Kidney (tissue), 14 donors: ENCODE data around the gene TEX29. TPM values are rescaled to one million over a fixed set of nuclear protein-coding genes. Genes with fewer than 3 reads are reported as not detected.

Experiments
- DNase-seq, 5 donors: peaks; one replicate each; pipeline ENCODE4 v3.0.0-alpha.2; 2013 to 2020
- FAIRE-seq: peaks from 2 replicates; lab custom pipeline; 2012; peaks lifted over from hg19 to GRCh38; lab: Jason Lieb, UNC
- H3K27ac ChIP-seq, 2 donors: one replicate each; pipeline ENCODE4 v1.7.0; 2013; ENCODE audit warnings: low read depth in 2 of 2, low read length in 2 of 2, inconsistent platforms in 1 of 2
- H3K27me3 ChIP-seq: one replicate; pipeline ENCODE4 v1.7.1; 2013; ENCODE audit warnings: low read length, inconsistent platforms; ENCODE audit not compliant: control insufficient read depth, insufficient read depth
- H3K36me3 ChIP-seq, 3 donors: one replicate each; pipeline versions ENCODE4 v1.7.0 to v1.7.1; 2013; ENCODE audit warnings: low read length in 3 of 3, control low read depth in 1 of 3, inconsistent platforms in 1 of 3; ENCODE audit not compliant: insufficient read depth in 3 of 3, control insufficient read depth in 2 of 3
- H3K4me1 ChIP-seq, 3 donors: one replicate each; pipeline versions ENCODE4 v1.7.0 to v1.7.1; 2013; ENCODE audit warnings: low read length in 3 of 3, inconsistent platforms in 1 of 3, low read depth in 1 of 3; ENCODE audit not compliant: control insufficient read depth in 2 of 3, insufficient read depth in 2 of 3
- H3K4me3 ChIP-seq, 3 donors: one replicate each; pipeline versions ENCODE4 v1.7.0 to v1.8.1; 2013; ENCODE audit warnings: low read length in 3 of 3, control low read depth in 1 of 3, inconsistent platforms in 1 of 3
- H3K9ac ChIP-seq, 3 donors: one replicate each; pipeline versions ENCODE4 v1.7.0 to v1.7.1; 2013; ENCODE audit warnings: low read length in 3 of 3, control low read depth in 1 of 3, inconsistent platforms in 1 of 3
- H3K9me3 ChIP-seq, 3 donors: one replicate each; pipeline versions ENCODE4 v1.7.0 to v1.7.1; 2013; ENCODE audit warnings: low read length in 3 of 3, control low read depth in 1 of 3, inconsistent platforms in 1 of 3; ENCODE audit not compliant: control insufficient read depth in 2 of 3, insufficient read depth in 1 of 3
- CTCF ChIP-seq: IDR thresholded peaks from 3 replicates; pipeline ENCODE4 v1.5.1; 2012; ENCODE audit warnings: mild to moderate bottlenecking, moderate library complexity, borderline replicate concordance; ENCODE audit not compliant: insufficient read depth; ENCODE audit errors: extremely low read depth
- intact Hi-C: fragments of 100-400 bp; cut with DNase I; formaldehyde crosslinking; loops from one replicate; pipeline ENCODE4 v1.11.1; 2022
- polyA plus RNA-seq: library from polyadenylated mRNA; stranded (reverse); fragments of 350-450 nt; fragmentation: Illumina TruSeq; extraction: RNeasy Lipid Tissue Mini Kit (QIAGEN cat#74804); gene quantifications from one replicate; pipeline ENCODE4 v1.2.3, GENCODE V29; 2014; ENCODE audit warnings: low read depth, low replicate concordance; ENCODE audit not compliant: insufficient read depth
- total RNA-seq: library from RNA; stranded (reverse); fragmentation: NEBNext Ultra II Directional; extraction: Animal tissue kit (Norgen Biotek cat#: 25700); gene quantifications from one replicate; pipeline ENCODE4 v1.2.1, GENCODE V29; 2021
- donor health status: control.
- donor health status: control.
- donor health status: control.
- donor health status: control.
- donor health status: control.
- donor health status: DM: yes; HTN: yes; CAD: no.
- donor health status: Normal renal cell carcinoma (clear cell type).

The TEX29 gene
- total and polyA plus RNA-seq, 2 donors from 2014 or later, result not detected

DNA sequence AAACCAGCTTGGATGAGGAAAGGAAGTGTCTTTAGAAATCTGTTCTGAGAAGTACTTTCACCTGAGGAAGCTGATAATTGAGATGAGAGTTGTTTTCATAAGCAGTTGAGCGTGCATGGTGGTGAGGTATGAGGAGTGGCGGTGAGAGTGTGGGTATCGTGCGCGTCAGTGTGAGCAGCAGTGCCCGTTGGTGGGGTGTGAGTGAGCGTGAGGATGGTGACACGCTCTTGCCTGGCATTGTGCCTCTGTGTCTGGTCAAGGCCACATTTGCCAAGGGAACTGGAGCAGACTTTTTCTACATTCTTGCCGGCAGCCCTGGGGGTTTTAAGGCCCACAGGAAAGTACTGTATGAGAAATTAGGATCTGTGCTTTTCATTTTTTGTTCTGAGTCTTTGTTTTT, 36.5 kb upstream of the TEX29 start:
- peaks cover 0 to 4% (median 0%) of the 10 kb centered on the region in 3 donors for H3K4me1 ChIP-seq
- H3K27ac ChIP-seq, result no peak overlapping the region

DNA sequence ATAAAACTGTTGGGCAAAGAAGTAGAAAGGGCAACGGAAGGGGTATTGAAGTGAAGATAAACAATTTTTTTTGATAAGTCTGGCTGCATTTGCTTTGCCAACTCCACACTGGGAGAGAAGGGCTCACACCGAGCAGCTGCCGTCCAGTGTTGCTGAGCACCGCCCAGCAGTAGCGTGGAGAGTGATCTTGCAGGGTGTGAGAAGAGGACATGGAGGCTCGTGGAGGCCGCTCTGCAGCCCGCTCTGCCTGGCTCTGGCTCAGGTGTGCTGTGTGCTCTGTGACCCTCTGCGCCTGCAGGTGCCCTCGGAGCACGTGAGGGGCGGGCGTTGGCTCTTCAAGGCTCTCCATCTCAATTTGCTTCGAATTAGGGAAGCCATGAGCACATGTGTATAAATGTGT, 35.9 kb upstream of the TEX29 start:
- intact Hi-C loops, result no loop called here
- Histone ChIP-seq H3K36me3 (peaks cover 5 to 57% (median 49%) of the 10 kb centered on the region in 3 donors), H3K9me3 (no peaks in the 10 kb centered on the region), H3K9ac (no peak overlapping the region), H3K4me3 (no peak overlapping the region), H3K4me1 (peaks cover 0 to 4% (median 0%) of the 10 kb centered on the region in 3 donors), H3K27ac (no peak overlapping the region), H3K27me3 (no peaks in the 10 kb centered on the region)
- TF ChIP-seq CTCF, result no peak
- DNase-seq (no peak), FAIRE-seq (no peak)

More for the DNA sequence above, 36.5 kb upstream of the TEX29 start:
- Histone ChIP-seq H3K27me3 (no peaks in the 10 kb centered on the region), H3K4me3 (no peak overlapping the region), H3K36me3 (peaks cover 5 to 62% (median 49%) of the 10 kb centered on the region in 3 donors), H3K9ac (no peak overlapping the region), H3K9me3 (no peaks in the 10 kb centered on the region)
- intact Hi-C loops, result no loop called here
- DNase-seq (no peak), FAIRE-seq (no peak)
- TF ChIP-seq CTCF, result no peak

GRCh38 chr13:111286162-111286561, 34.3 kb upstream of the TEX29 start:
- no peak overlapping the region for H3K27ac ChIP-seq
- no peak for TF ChIP-seq CTCF
- H3K4me1 ChIP-seq, result peaks cover 0 to 4% (median 0%) of the 10 kb centered on the region in 3 donors
- no peak overlapping the region for H3K4me3 ChIP-seq
- no peaks in the 10 kb centered on the region for H3K9me3 ChIP-seq
- FAIRE-seq, result no peak
- H3K9ac ChIP-seq, result no peak overlapping the region
- peaks cover 3 to 50% (median 48%) of the 10 kb centered on the region in 3 donors for H3K36me3 ChIP-seq
- intact Hi-C loops, result no loop called here
- H3K27me3 ChIP-seq, result no peaks in the 10 kb centered on the region
- DNase-seq, result no peak

GRCh38 chr13:111286749-111287148, 33.7 kb upstream of the TEX29 start:
- Histone ChIP-seq H3K4me3 (no peak overlapping the region), H3K27me3 (no peaks in the 10 kb centered on the region), H3K9me3 (no peaks in the 10 kb centered on the region), H3K27ac (no peak overlapping the region), H3K4me1 (peaks cover 0 to 4% (median 0%) of the 10 kb centered on the region in 3 donors), H3K9ac (no peak overlapping the region), H3K36me3 (peaks cover 3 to 55% (median 48%) of the 10 kb centered on the region in 3 donors)
- DNase-seq, result no peak
- intact Hi-C loops, result no loop called here
- FAIRE-seq, result no peak
- TF ChIP-seq CTCF, result no peak
